GM12878 (cell line): ENCODE results near the gene KCNJ16. TPM values are rescaled to one million over a fixed set of nuclear protein-coding genes. Genes with fewer than 3 reads are reported as not detected.

Source experiments
- ATAC-seq: fragments of 200-7000 bp; cut with Tn5 transposase; 3 replicates; pipeline ENCODE4 v1.9.1; 2020; ENCODE audit warnings: mild to moderate bottlenecking, moderate library complexity
- BruUV-seq: library from RNA; stranded (reverse); fragments of 400-500 nt; replicated peaks from 2 replicates; lab custom pipeline; 2021; lab: Mats Ljungman, UMichigan
- CTCF ChIA-PET: fragments of 300-600 bp; sonication (Branson Sonifier 250); formaldehyde crosslinking; extraction: SDS; loops from one replicate; lab custom pipeline; 2021; ENCODE audit warnings: inconsistent platforms; lab: Yijun Ruan, JAX
- POLR2A ChIA-PET: fragments of 350-600 bp; formaldehyde crosslinking; extraction: SDS; loops from one replicate; lab custom pipeline; 2021; ENCODE audit warnings: inconsistent platforms; lab: Charles Lee
- RAD21 ChIA-PET: fragments of 300-600 bp; sonication (Branson Sonifier 250); formaldehyde crosslinking; loops from one replicate; lab custom pipeline; 2023; ENCODE audit warnings: antibody characterized with exemption; ENCODE audit not compliant: unreplicated experiment; lab: Charles Lee
- SMC1A ChIA-PET: fragments of 300-600 bp; sonication (Branson Sonifier 250); formaldehyde crosslinking; loops from one replicate; lab custom pipeline; 2023; ENCODE audit not compliant: unreplicated experiment, uncharacterized antibody; lab: Charles Lee
- DNase-seq: peaks from one replicate; pipeline ENCODE4 v3.0.0-alpha.2; 2011; ENCODE audit warnings: low read depth, low spot score
- FAIRE-seq: peaks from 3 replicates; lab custom pipeline; 2011; peaks lifted over from hg19 to GRCh38; lab: Jason Lieb, UNC
- H2AFZ ChIP-seq: 2 replicates; pipeline ENCODE4 v1.6.0; 2011; ENCODE audit warnings: low read depth, low read length, control low read depth; ENCODE audit not compliant: control insufficient read depth
- H3K27ac ChIP-seq: 2 replicates; pipeline ENCODE4 v1.5.1; 2011; ENCODE audit warnings: control low read depth; ENCODE audit not compliant: control insufficient read depth, insufficient read depth
- H3K27me3 ChIP-seq, 2 experiments: replicated peaks in 1 of 2; 2 replicates each; pipeline versions ENCODE4 v1.6.0 to v1.6.1; 2011; ENCODE audit warnings: low read length in 1 of 2; ENCODE audit not compliant: control insufficient read depth in 2 of 2, insufficient read depth in 2 of 2
- H3K36me3 ChIP-seq, 2 experiments: 2 replicates each; pipeline ENCODE4 v1.5.1; 2011; ENCODE audit warnings: low read length in 1 of 2; ENCODE audit not compliant: control insufficient read depth in 2 of 2, insufficient read depth in 2 of 2
- H3K4me1 ChIP-seq: 2 replicates; pipeline ENCODE4 v1.6.1; 2011; ENCODE audit warnings: mild to moderate bottlenecking, low read length, moderate library complexity, mixed read lengths; ENCODE audit not compliant: control insufficient read depth, insufficient read depth
- H3K4me2 ChIP-seq: 2 replicates; pipeline ENCODE4 v1.6.0; 2011; ENCODE audit warnings: control low read depth; ENCODE audit not compliant: control insufficient read depth, insufficient read depth
- H3K4me3 ChIP-seq: fragments of 200-600 bp; sonication (generic); 2 replicates; pipeline ENCODE4 v1.5.1; 2016
- H3K79me2 ChIP-seq: 2 replicates; pipeline ENCODE4 v1.6.0; 2011; ENCODE audit warnings: low read length; ENCODE audit not compliant: control insufficient read depth, insufficient read depth
- H3K9ac ChIP-seq: 2 replicates; pipeline ENCODE4 v1.8.0; 2011; ENCODE audit warnings: low read length, control low read depth, mixed read lengths; ENCODE audit not compliant: control insufficient read depth, insufficient read depth
- H3K9me3 ChIP-seq: replicated peaks from 3 replicates; pipeline ENCODE4 v1.5.1; 2011; ENCODE audit warnings: mild to moderate bottlenecking, low read length; ENCODE audit not compliant: control insufficient read depth, insufficient read depth
- H4K20me1 ChIP-seq: 2 replicates; pipeline ENCODE4 v1.6.0; 2011; ENCODE audit not compliant: control insufficient read depth, insufficient read depth
- ASH2L ChIP-seq: fragments of 300-600, 200-600 bp; sonication (generic); IDR thresholded peaks from 2 replicates; pipeline ENCODE4 v1.6.1; 2017; ENCODE audit warnings: low read depth, mild to moderate bottlenecking, borderline replicate concordance
- ATF3 ChIP-seq: IDR thresholded peaks from 2 replicates; pipeline ENCODE4 v1.6.1; 2011; ENCODE audit warnings: low read depth, mild to moderate bottlenecking, low read length, moderate library complexity, borderline replicate concordance; ENCODE audit errors: extremely low read depth
- CTCF ChIP-seq, 3 experiments: IDR thresholded peaks in 2 of 3; conservative IDR thresholded peaks in 1 of 3; 2 replicates each; pipeline ENCODE4 v1.5.1; 2011; ENCODE audit warnings: low read depth in 3 of 3, low read length in 3 of 3, mild to moderate bottlenecking in 3 of 3, control low read depth in 2 of 3, moderate library complexity in 2 of 3, inconsistent platforms in 1 of 3, mixed read lengths in 1 of 3; ENCODE audit not compliant: control insufficient read depth in 2 of 3, insufficient read depth in 1 of 3; ENCODE audit errors: extremely low read depth in 1 of 3
- DPF2 ChIP-seq: fragments of 450-650 bp; IDR thresholded peaks from 2 replicates; pipeline ENCODE4 v1.6.1; 2017; ENCODE audit warnings: mild to moderate bottlenecking
- GABPA ChIP-seq: IDR thresholded peaks from 2 replicates; pipeline ENCODE4 v1.6.1; 2014; ENCODE audit warnings: antibody characterized with exemption, low read depth, mild to moderate bottlenecking, inconsistent platforms
- IKZF1 ChIP-seq: fragments of 450-650 bp; conservative IDR thresholded peaks from 2 replicates; pipeline ENCODE4 v1.6.1; 2017; ENCODE audit warnings: antibody characterized with exemption, mild to moderate bottlenecking
- IKZF2 ChIP-seq, 2 experiments: fragments of 450-650 bp; IDR thresholded peaks; 2 replicates each; pipeline ENCODE4 v1.6.1; 2017; ENCODE audit warnings: mild to moderate bottlenecking in 2 of 2, moderate library complexity in 2 of 2
- JUNB ChIP-seq: IDR thresholded peaks from 2 replicates; pipeline ENCODE4 v1.6.1; 2016; ENCODE audit warnings: antibody characterized with exemption, mild to moderate bottlenecking
- MTA3 ChIP-seq: IDR thresholded peaks from 2 replicates; pipeline ENCODE4 v1.6.1; 2012; ENCODE audit warnings: low read length, inconsistent platforms, borderline replicate concordance
- MXI1 ChIP-seq: fragments of 150-350 bp; IDR thresholded peaks from 2 replicates; pipeline ENCODE4 v1.6.1; 2011; ENCODE audit warnings: low read depth, mild to moderate bottlenecking, inconsistent platforms, low read length, improper control_type of control experiment
- NR2C1 ChIP-seq: fragments of 450-650 bp; IDR thresholded peaks from 2 replicates; pipeline ENCODE4 v1.6.1; 2017; ENCODE audit warnings: antibody characterized with exemption, mild to moderate bottlenecking, moderate library complexity
- NR2F1 ChIP-seq: fragments of 450-650 bp; conservative IDR thresholded peaks from 2 replicates; pipeline ENCODE4 v1.6.1; 2017; ENCODE audit warnings: mild to moderate bottlenecking
- POLR2A ChIP-seq: IDR thresholded peaks from 2 replicates; pipeline ENCODE4 v1.6.1; 2011; ENCODE audit warnings: low read depth, mild to moderate bottlenecking, low read length
- RAD21 ChIP-seq: IDR thresholded peaks from 2 replicates; pipeline ENCODE4 v1.6.1; 2011; ENCODE audit warnings: mild to moderate bottlenecking, low read depth, low read length, moderate library complexity; ENCODE audit not compliant: insufficient read depth
- RUNX3 ChIP-seq: IDR thresholded peaks from 2 replicates; pipeline ENCODE4 v1.6.1; 2012; ENCODE audit warnings: low read length, inconsistent platforms
- SIN3A ChIP-seq: IDR thresholded peaks from 2 replicates; pipeline ENCODE4 v1.6.1; 2012; ENCODE audit warnings: low read depth, low read length, improper control_type of control experiment
- SMC3 ChIP-seq: IDR thresholded peaks from 2 replicates; pipeline ENCODE4 v1.6.1; 2011; ENCODE audit warnings: low read length, improper control_type of control experiment, borderline replicate concordance
- SREBF2 ChIP-seq: IDR thresholded peaks from 2 replicates; pipeline ENCODE4 v1.6.1; 2012; ENCODE audit warnings: mild to moderate bottlenecking, low read length
- SUZ12 ChIP-seq: fragments of 200-600 bp; sonication (generic); IDR thresholded peaks from one replicate; pipeline ENCODE4 v1.6.1; 2018; ENCODE audit warnings: antibody characterized with exemption, mild to moderate bottlenecking; ENCODE audit not compliant: unreplicated experiment
- ZBED1 ChIP-seq: IDR thresholded peaks from 2 replicates; pipeline ENCODE4 v1.6.1; 2016; ENCODE audit warnings: borderline replicate concordance
- ZBTB33 ChIP-seq: fragments of 450-650 bp; IDR thresholded peaks from 2 replicates; pipeline ENCODE4 v1.6.1; 2017; ENCODE audit warnings: mild to moderate bottlenecking
- ZNF24 ChIP-seq: fragments of 450-650 bp; IDR thresholded peaks from 2 replicates; pipeline ENCODE4 v1.6.1; 2017; ENCODE audit warnings: antibody characterized with exemption, mild to moderate bottlenecking
- ZZZ3 ChIP-seq: IDR thresholded peaks from 2 replicates; pipeline ENCODE4 v1.6.1; 2011; ENCODE audit warnings: low read depth; ENCODE audit not compliant: control insufficient read depth, insufficient read length
- WGBS: methylation state at CpG from one replicate; pipeline ENCODE4 v1.1.6; 2016; ENCODE audit warnings: low lambda C conversion rate; ENCODE audit not compliant: insufficient replicate concordance, insufficient coverage; ENCODE audit errors: missing lambda C conversion rate; 5-methylcytosine and 5-hydroxymethylcytosine counted together
- in situ Hi-C: fragments of 300-500 bp; cut with MboI; formaldehyde crosslinking; loops from 9 replicates; pipeline ENCODE4 v1.14.3; 2018; ENCODE audit warnings: mixed read lengths
- intact Hi-C: fragments of 100-400 bp; cut with micrococcal nuclease; formaldehyde crosslinking; loops from one replicate; pipeline ENCODE4 v1.14.2; 2022; ENCODE audit not compliant: unreplicated experiment
- polyA plus RNA-seq, 11 experiments: library from polyadenylated mRNA; depleted of rRNA in 4 of 11; unstranded in 6 of 11; stranded (reverse) in 5 of 11; fragments of >200 nt; fragmentation: Nextera tagmentation in 4 of 11; fragmentation: Illumina TruSeq in 1 of 11; extraction: Ambion mirVana in 4 of 11; extraction: Trizol in 1 of 11; gene quantifications; 1 replicate in 1 of 11; 2 replicates in 10 of 11; pipeline versions ENCODE4 v1.2.1 to v1.2.3, GENCODE V29; 2011 to 2016; ENCODE audit warnings: inconsistent platforms in 2 of 11, missing spikeins in 2 of 11, low read depth in 1 of 11
- total RNA-seq, 4 experiments: library from RNA; depleted of rRNA in 3 of 4; stranded (reverse); fragments of >200 nt in 3 of 4; fragmentation: Illumina TruSeq in 1 of 4; extraction: Trizol in 1 of 4; gene quantifications; 2 replicates each; pipeline versions ENCODE4 v1.2.1 to v1.2.3, GENCODE V29; 2013 to 2021

Gene KCNJ16
- total and polyA plus RNA-seq, 10 of the 15 experiments (the other 5 are each of a cell fraction or from before 2014, with no cell fraction given): 0.08 to 0.24 (median 0.20) TPM; not detected in 7

- H4K20me1 ChIP-seq: no peaks in the 10 kb centered on the region
- 17% methylated on average over 6 of the region's 6 CpGs for WGBS
- in situ Hi-C loops: loop anchor here (10.0 kb wide), 1 partner anchor 580 kb away; no protein-coding TSS in a partner anchor
- intact Hi-C loops: loop anchor here (1.0 to 10.0 kb wide), 4 partner anchors 260 to 575 kb away; no protein-coding TSS in a partner anchor
- CTCF ChIA-PET: interaction anchor here (0.6 to 3.8 kb wide), 18 partner anchors 8 to 614 kb away, joined by 3 to 28 read pairs (median 5); no protein-coding TSS in a partner anchor
- SMC1A ChIA-PET: interaction anchor here (0.5 to 3.0 kb wide), 7 partner anchors 12 to 643 kb away, joined by 3 to 14 read pairs (median 3); no protein-coding TSS in a partner anchor
- no peaks in the 10 kb centered on the region for H3K36me3 ChIP-seq
- no peak overlapping the region for H3K4me3 ChIP-seq
- POLR2A ChIA-PET: no interaction called here
- DNase-seq (no peak), FAIRE-seq (peak; percentile 73), ATAC-seq (no peak)
- BruUV-seq: no TSS peak
- no peak overlapping the region for H2AFZ ChIP-seq
- H3K79me2 ChIP-seq: no peaks in the 10 kb centered on the region
- no peaks in the 10 kb centered on the region; the same call in 2 of the 3 replicates for H3K9me3 ChIP-seq
- no peaks in the 10 kb centered on the region for H3K27me3 ChIP-seq
- RAD21 ChIA-PET: interaction anchor here (1.5 to 2.2 kb wide), 2 partner anchors 8 to 537 kb away, joined by 4 to 21 read pairs; no protein-coding TSS in a partner anchor
- H3K27ac ChIP-seq: no peak overlapping the region
- no peak overlapping the region for H3K4me2 ChIP-seq
- H3K9ac ChIP-seq: no peak overlapping the region
- no peaks in the 10 kb centered on the region for H3K4me1 ChIP-seq
- TF ChIP-seq ZBED1: no peak
- no peak for TF ChIP-seq ZBTB33
- TF ChIP-seq GABPA: no peak
- TF ChIP-seq ZZZ3: no peak
- TF ChIP-seq MXI1: no peak
- no peak for TF ChIP-seq ATF3
- TF ChIP-seq CTCF (IDR thresholded peaks at IDR 0.05 in 2 of 3, conservative IDR thresholded peaks at IDR 0.05 in 1 of 3; ENCODE audit: control insufficient read depth in 2 of 3, extremely low read depth in 1 of 3, insufficient read depth in 1 of 3, low read depth in 3 of 3, low read length in 3 of 3): peak; percentile 44 to 58 (median 45); a peak in 4 of 6 replicates
- TF ChIP-seq SREBF2: no peak
- TF ChIP-seq NR2C1: no peak
- TF ChIP-seq MTA3: no peak
- TF ChIP-seq RUNX3: peak; percentile 24; the same call in 1 of the 2 replicates
- peak; percentile 32 to 52; a peak in 2 of 4 replicates for TF ChIP-seq IKZF2 (IDR thresholded peaks at IDR 0.05)
- TF ChIP-seq IKZF1: peak; percentile 48; the same call in 1 of the 2 replicates
- TF ChIP-seq POLR2A: no peak
- TF ChIP-seq SIN3A: no peak
- no peak for TF ChIP-seq DPF2
- 0 out of 2 replicates have a peak, but pooled peaks have one; percentile 32 for TF ChIP-seq ZNF24
- TF ChIP-seq SUZ12: no peak
- peak; percentile 62 for TF ChIP-seq RAD21
- no peak for TF ChIP-seq NR2F1
- TF ChIP-seq JUNB: no peak
- TF ChIP-seq ASH2L: no peak
- peak; percentile 73; the same call in 1 of the 2 replicates for TF ChIP-seq SMC3
These were observed 69.3 kb downstream of the KCNJ16 start for GRCh38 chr17:70144260-70144846.
